ENCODE measurements around the gene SLC4A5. TPM values are rescaled to one million over a fixed set of nuclear protein-coding genes. Genes with fewer than 3 reads are reported as not detected.
"Not testable (repeated sequence)": the region's sequence is repeated elsewhere in the genome, so short reads cannot be mapped to it uniquely, and the experiment has no call there.

Gene SLC4A5
- total RNA-seq, 4 donors from 2014 or later = 4.2 to 22.9 (median 9.5) TPM

DNA sequence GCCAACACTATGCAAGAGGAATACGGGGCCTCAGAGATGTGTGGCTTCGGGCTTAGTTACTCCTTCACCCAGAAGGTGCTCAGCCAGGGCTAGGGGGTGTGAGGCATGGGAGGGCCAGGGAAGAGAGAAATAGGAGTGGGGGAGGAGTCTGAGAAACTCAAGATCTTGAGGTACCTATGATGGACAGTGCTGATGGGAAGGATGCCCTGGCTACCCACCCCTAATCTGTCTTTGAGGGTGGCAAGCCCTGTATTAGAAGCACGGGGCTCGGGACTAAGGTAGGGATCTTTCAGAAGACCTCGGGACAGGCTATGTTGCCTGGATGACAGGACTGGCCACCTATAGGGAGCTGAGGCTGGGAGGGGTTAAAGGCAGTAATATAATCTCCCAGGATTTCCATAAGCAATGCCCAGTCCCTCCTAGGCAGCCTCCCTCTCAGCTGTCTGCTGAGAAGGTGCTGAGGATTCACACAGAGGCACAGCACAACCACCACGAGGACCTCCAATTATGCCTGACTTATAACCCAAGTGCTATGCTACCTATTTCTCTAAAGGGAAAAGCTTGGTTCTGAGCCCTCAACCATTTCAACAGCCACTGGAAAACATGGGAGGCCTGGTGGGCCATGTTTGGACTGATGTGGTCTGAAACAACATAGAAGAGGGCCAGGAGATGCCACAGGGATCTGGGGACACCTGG is 121.5 kb downstream of the SLC4A5 start:
- Histone ChIP-seq H3K36me3 (peaks cover 0 to 76% (median 0%) of the 10 kb centered on the region in 3 donors), H3K27ac (no peak overlapping the region), H3K27me3 (no peaks in the 10 kb centered on the region), H3K4me1 (no peaks in the 10 kb centered on the region), H3K4me3 (no peak overlapping the region), H3K9me3 (no peaks in the 10 kb centered on the region)
- no peak for DNase-seq (ENCODE audit: low spot score in 2 of 2)
- WGBS, 2 donors = 90 to 93% methylated on average over 6 of the region's 6 CpGs
- TF ChIP-seq, protein P1, sequence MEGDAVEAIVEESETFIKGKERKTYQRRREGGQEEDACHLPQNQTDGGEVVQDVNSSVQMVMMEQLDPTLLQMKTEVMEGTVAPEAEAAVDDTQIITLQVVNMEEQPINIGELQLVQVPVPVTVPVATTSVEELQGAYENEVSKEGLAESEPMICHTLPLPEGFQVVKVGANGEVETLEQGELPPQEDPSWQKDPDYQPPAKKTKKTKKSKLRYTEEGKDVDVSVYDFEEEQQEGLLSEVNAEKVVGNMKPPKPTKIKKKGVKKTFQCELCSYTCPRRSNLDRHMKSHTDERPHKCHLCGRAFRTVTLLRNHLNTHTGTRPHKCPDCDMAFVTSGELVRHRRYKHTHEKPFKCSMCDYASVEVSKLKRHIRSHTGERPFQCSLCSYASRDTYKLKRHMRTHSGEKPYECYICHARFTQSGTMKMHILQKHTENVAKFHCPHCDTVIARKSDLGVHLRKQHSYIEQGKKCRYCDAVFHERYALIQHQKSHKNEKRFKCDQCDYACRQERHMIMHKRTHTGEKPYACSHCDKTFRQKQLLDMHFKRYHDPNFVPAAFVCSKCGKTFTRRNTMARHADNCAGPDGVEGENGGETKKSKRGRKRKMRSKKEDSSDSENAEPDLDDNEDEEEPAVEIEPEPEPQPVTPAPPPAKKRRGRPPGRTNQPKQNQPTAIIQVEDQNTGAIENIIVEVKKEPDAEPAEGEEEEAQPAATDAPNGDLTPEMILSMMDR (IDR thresholded peaks at IDR 0.05) = no peak
- TF ChIP-seq EP300 (IDR thresholded peaks at IDR 0.05) (no peak), POLR2A (IDR thresholded peaks at IDR 0.05) (no peak)

DNA sequence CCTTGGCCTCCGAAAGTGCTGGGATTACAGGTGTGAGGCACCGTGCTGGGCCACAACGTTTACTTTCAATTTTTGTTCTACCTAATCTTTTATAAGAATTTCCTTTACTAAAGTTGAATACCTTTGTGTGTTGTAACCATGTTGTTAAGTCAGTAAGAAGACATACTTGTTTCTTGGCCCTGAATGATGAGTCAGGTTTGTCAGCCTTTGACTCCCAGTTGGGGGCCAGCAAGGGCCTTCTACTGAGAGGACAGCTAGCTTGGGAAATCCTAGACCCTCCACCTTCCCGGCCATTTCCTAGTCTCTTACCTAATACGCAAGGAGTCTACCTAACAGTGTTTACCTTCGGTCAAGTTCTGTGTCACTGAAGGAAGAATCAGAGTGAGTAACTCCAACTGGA is 122.1 kb downstream of the SLC4A5 start:
- H3K4me1 ChIP-seq = no peaks in the 10 kb centered on the region
- WGBS, 2 donors = 98% methylated on average over 6 of the region's 6 CpGs
- H3K9me3 ChIP-seq = no peaks in the 10 kb centered on the region
- TF ChIP-seq EP300 (IDR thresholded peaks at IDR 0.05) (no peak), POLR2A (IDR thresholded peaks at IDR 0.05) (no peak)
- TF ChIP-seq, protein P1 (IDR thresholded peaks at IDR 0.05) = no peak
- no peak overlapping the region for H3K27ac ChIP-seq
- no peaks in the 10 kb centered on the region for H3K27me3 ChIP-seq
- H3K4me3 ChIP-seq = no peak overlapping the region
- no peak for DNase-seq (ENCODE audit: low spot score in 2 of 2)
- peaks cover 0 to 80% (median 0%) of the 10 kb centered on the region in 3 donors for H3K36me3 ChIP-seq

GRCh38 chr2:74219846-74220486 is 123.2 kb downstream of the SLC4A5 start:
- H3K27me3 ChIP-seq = no peaks in the 10 kb centered on the region
- H3K4me1 ChIP-seq = no peaks in the 10 kb centered on the region
- TF ChIP-seq, protein P1 (IDR thresholded peaks at IDR 0.05) = no peak
- no peak for TF ChIP-seq POLR2A (IDR thresholded peaks at IDR 0.05)
- no peak for TF ChIP-seq EP300 (IDR thresholded peaks at IDR 0.05)
- H3K27ac ChIP-seq = no peak overlapping the region
- WGBS, 2 donors = 88 to 93% methylated on average over 5 of the region's 5 CpGs
- DNase-seq (ENCODE audit: low spot score in 2 of 2) = no peak
- no peaks in the 10 kb centered on the region for H3K9me3 ChIP-seq
- H3K36me3 ChIP-seq = peaks cover 0 to 86% (median 0%) of the 10 kb centered on the region in 3 donors
- no peak overlapping the region for H3K4me3 ChIP-seq

GRCh38 chr2:74216642-74217041 is 126.6 kb downstream of the SLC4A5 start:
- no peak for TF ChIP-seq POLR2A (IDR thresholded peaks at IDR 0.05)
- no peak for TF ChIP-seq EP300 (IDR thresholded peaks at IDR 0.05)
- TF ChIP-seq, protein P1 (IDR thresholded peaks at IDR 0.05) = no peak
- Histone ChIP-seq H3K4me1 (no peaks in the 10 kb centered on the region), H3K9me3 (no peaks in the 10 kb centered on the region), H3K4me3 (no peak overlapping the region), H3K27ac (no peak overlapping the region), H3K36me3 (peaks cover 0 to 91% (median 0%) of the 10 kb centered on the region in 3 donors), H3K27me3 (no peaks in the 10 kb centered on the region)
- DNase-seq (ENCODE audit: low spot score in 2 of 2) = no peak
- WGBS, 2 donors = 88% methylated on average over 2 of the region's 2 CpGs

GRCh38 chr2:74215771-74216170 is 127.4 kb downstream of the SLC4A5 start:
- not testable (repeated sequence) for H3K27ac ChIP-seq; H3K4me3 ChIP-seq; H3K9me3 ChIP-seq; H3K27me3 ChIP-seq; H3K4me1 ChIP-seq; DNase-seq (ENCODE audit: low spot score in 2 of 2)
- H3K36me3 ChIP-seq = peaks cover 0 to 91% (median 0%) of the 10 kb centered on the region in 3 donors
- 92 to 93% methylated on average over 6 of the region's 6 CpGs for WGBS, 2 donors
